ENCODE data around the gene DAP. TPM values are rescaled to one million over a fixed set of nuclear protein-coding genes. Genes with fewer than 3 reads are reported as not detected.

DAP gene
- total RNA-seq, 1 experiment from 2014 or later, result 138 TPM

- CTCF ChIA-PET, result no interaction called here
- Mint-ChIP-seq H3K9me3 (ENCODE audit: low read depth, unreplicated experiment) (peaks cover 3% of the 10 kb centered on the region), H3K36me3 (ENCODE audit: insufficient read depth, unreplicated experiment) (peaks cover 22% of the 10 kb centered on the region), H3K27ac (ENCODE audit: unreplicated experiment) (no peak overlapping the region), H3K4me3 (ENCODE audit: low read depth, unreplicated experiment) (no peak overlapping the region), H3K4me1 (ENCODE audit: low read depth, unreplicated experiment) (peaks cover 57% of the 10 kb centered on the region), H3K27me3 (ENCODE audit: unreplicated experiment) (no peaks in the 10 kb centered on the region)
- TF ChIP-seq CTCF (IDR thresholded peaks at IDR 0.05; ENCODE audit: unreplicated experiment), result no peak
- intact Hi-C loops (cut with micrococcal nuclease; ENCODE audit: unreplicated experiment), result no loop called here
- DNase-seq, result no peak
- no TSS peak for BruUV-seq (replicated peaks)
Measured at GRCh38 chr5:10709409-10709808, 51.6 kb downstream of the DAP start.

- Mint-ChIP-seq H3K27me3 (ENCODE audit: unreplicated experiment) (no peaks in the 10 kb centered on the region), H3K9me3 (ENCODE audit: low read depth, unreplicated experiment) (peaks cover 3% of the 10 kb centered on the region), H3K36me3 (ENCODE audit: insufficient read depth, unreplicated experiment) (peaks cover 22% of the 10 kb centered on the region), H3K27ac (ENCODE audit: unreplicated experiment) (no peak overlapping the region), H3K4me1 (ENCODE audit: low read depth, unreplicated experiment) (peaks cover 62% of the 10 kb centered on the region), H3K4me3 (ENCODE audit: low read depth, unreplicated experiment) (no peak overlapping the region)
- no TSS peak for BruUV-seq (replicated peaks)
- no peak for TF ChIP-seq CTCF (IDR thresholded peaks at IDR 0.05; ENCODE audit: unreplicated experiment)
- CTCF ChIA-PET, result no interaction called here
- no peak for DNase-seq
- intact Hi-C loops (cut with micrococcal nuclease; ENCODE audit: unreplicated experiment), result no loop called here
Measured at GRCh38 chr5:10708189-10708944, 52.7 kb downstream of the DAP start.

- no peak for DNase-seq
- peaks cover 28% of the 10 kb centered on the region for H3K36me3 Mint-ChIP-seq (ENCODE audit: insufficient read depth, unreplicated experiment)
- intact Hi-C loops (cut with micrococcal nuclease; ENCODE audit: unreplicated experiment), result no loop called here
- no TSS peak for BruUV-seq (replicated peaks)
- no peaks in the 10 kb centered on the region for H3K9me3 Mint-ChIP-seq (ENCODE audit: low read depth, unreplicated experiment)
- TF ChIP-seq CTCF (IDR thresholded peaks at IDR 0.05; ENCODE audit: unreplicated experiment), result no peak
- no peak overlapping the region for H3K4me3 Mint-ChIP-seq (ENCODE audit: low read depth, unreplicated experiment)
- H3K27me3 Mint-ChIP-seq (ENCODE audit: unreplicated experiment), result no peaks in the 10 kb centered on the region
- no peak overlapping the region for H3K27ac Mint-ChIP-seq (ENCODE audit: unreplicated experiment)
- peaks cover 62% of the 10 kb centered on the region for H3K4me1 Mint-ChIP-seq (ENCODE audit: low read depth, unreplicated experiment)
- CTCF ChIA-PET, result no interaction called here
Measured at GRCh38 chr5:10707198-10708142, 53.6 kb downstream of the DAP start.

GRCh38 chr5:10706326-10706725 lies 54.7 kb downstream of the DAP start:
- CTCF ChIA-PET, result no interaction called here
- no peaks in the 10 kb centered on the region for H3K9me3 Mint-ChIP-seq (ENCODE audit: low read depth, unreplicated experiment)
- H3K4me3 Mint-ChIP-seq (ENCODE audit: low read depth, unreplicated experiment), result no peak overlapping the region
- H3K36me3 Mint-ChIP-seq (ENCODE audit: insufficient read depth, unreplicated experiment), result peaks cover 31% of the 10 kb centered on the region
- H3K4me1 Mint-ChIP-seq (ENCODE audit: low read depth, unreplicated experiment), result peaks cover 60% of the 10 kb centered on the region
- DNase-seq, result no peak
- H3K27ac Mint-ChIP-seq (ENCODE audit: unreplicated experiment), result no peak overlapping the region
- intact Hi-C loops (cut with micrococcal nuclease; ENCODE audit: unreplicated experiment), result no loop called here
- TF ChIP-seq CTCF (IDR thresholded peaks at IDR 0.05; ENCODE audit: unreplicated experiment), result no peak
- BruUV-seq (replicated peaks), result no TSS peak
- no peaks in the 10 kb centered on the region for H3K27me3 Mint-ChIP-seq (ENCODE audit: unreplicated experiment)

All from Calu3 (cell line).